HCT116 (cell line): ENCODE data around the gene MEIOSIN. TPM values are rescaled to one million over a fixed set of nuclear protein-coding genes. Genes with fewer than 3 reads are reported as not detected.

Experiments used
- ATAC-seq: fragments of 200-7000 bp; cut with Tn5 transposase; 2 replicates; pipeline ENCODE4 v1.9.1; 2020; ENCODE audit warnings: mild to moderate bottlenecking, moderate library complexity
- BruUV-seq: library from RNA; stranded (reverse); fragments of 400-500 nt; replicated peaks from 2 replicates; lab custom pipeline; 2021; lab: Mats Ljungman, UMichigan
- CTCF ChIA-PET: fragments of 300-600 bp; sonication (Branson Sonifier 250); formaldehyde crosslinking; loops from one replicate; lab custom pipeline; 2021; ENCODE audit warnings: antibody characterized with exemption; lab: Charles Lee
- POLR2A ChIA-PET: fragments of 300-600, 350-600 bp; sonication (Branson Sonifier 250); formaldehyde crosslinking; loops from one replicate; lab custom pipeline; 2021; ENCODE audit warnings: antibody characterized with exemption; lab: Charles Lee
- RAD21 ChIA-PET, 2 experiments: fragments of 300-600 bp; sonication (Branson Sonifier 250); formaldehyde crosslinking; loops; one replicate each; lab custom pipeline; 2023; ENCODE audit warnings: low total read pairs in 2 of 2; ENCODE audit not compliant: uncharacterized antibody in 2 of 2, unreplicated experiment in 2 of 2, low non-redundant PET in 1 of 2; lab: Charles Lee
- DNase-seq: peaks from one replicate; pipeline ENCODE4 v3.0.0-alpha.2; 2010; ENCODE audit warnings: low read depth, low spot score
- H2AFZ ChIP-seq: fragments of 200-600 bp; shearing (Covaris generic), sonication (generic); 2 replicates; pipeline ENCODE4 v1.6.1; 2017; ENCODE audit warnings: low read depth, mixed run types, mixed read lengths, antibody characterized with exemption, low read length; ENCODE audit not compliant: poor library complexity, severe bottlenecking
- H3K27ac ChIP-seq: 2 replicates; pipeline ENCODE4 v1.5.1; 2012; ENCODE audit warnings: low read depth, low read length
- H3K27me3 ChIP-seq: fragments of 200-600 bp; sonication (generic); 2 replicates; pipeline ENCODE4 v1.6.1; 2016; ENCODE audit warnings: mixed run types, low read length, mixed read lengths; ENCODE audit not compliant: insufficient read depth
- H3K36me3 ChIP-seq, 2 experiments: fragments of 200-500 bp in 1 of 2; fragments of 200-600 bp in 1 of 2; sonication (Bioruptor generic) in 1 of 2; sonication (generic) in 1 of 2; 2 replicates each; pipeline versions ENCODE4 v1.5.1 to v1.6.1; 2014 to 2016; ENCODE audit warnings: low read length in 2 of 2, inconsistent platforms in 1 of 2, mixed read lengths in 1 of 2, mixed run types in 1 of 2; ENCODE audit not compliant: insufficient read depth in 2 of 2, control insufficient read depth in 1 of 2
- H3K4me1 ChIP-seq, 2 experiments: fragments of 200-600 bp in 1 of 2; sonication (generic) in 1 of 2; 2 replicates each; pipeline versions ENCODE4 v1.5.1 to v1.6.1; 2012 to 2017; ENCODE audit warnings: low read length in 2 of 2, inconsistent platforms in 1 of 2, mild to moderate bottlenecking in 1 of 2, mixed read lengths in 1 of 2, mixed run types in 1 of 2, moderate library complexity in 1 of 2; ENCODE audit not compliant: insufficient read depth in 2 of 2, control insufficient read depth in 1 of 2
- H3K4me2 ChIP-seq: fragments of 200-600 bp; sonication (generic); 2 replicates; pipeline ENCODE4 v1.6.1; 2017; ENCODE audit warnings: mixed run types, low read length, mixed read lengths
- H3K4me3 ChIP-seq, 2 experiments: fragments of 200-600 bp in 1 of 2; sonication (generic) in 1 of 2; replicated peaks in 1 of 2; 2 replicates each; pipeline ENCODE4 v1.5.1; 2011 to 2016; ENCODE audit warnings: low read length in 2 of 2, control low read depth in 1 of 2, low read depth in 1 of 2, mild to moderate bottlenecking in 1 of 2, mixed read lengths in 1 of 2, mixed run types in 1 of 2
- H3K79me2 ChIP-seq: fragments of 200-600 bp; sonication (generic); 2 replicates; pipeline ENCODE4 v1.6.1; 2017; ENCODE audit warnings: mild to moderate bottlenecking, mixed run types, low read length, moderate library complexity, mixed read lengths; ENCODE audit not compliant: insufficient read depth
- H3K9ac ChIP-seq: fragments of 200-600 bp; sonication (generic); 2 replicates; pipeline ENCODE4 v1.6.1; 2016; ENCODE audit warnings: low read length, mixed read lengths
- H3K9me2 ChIP-seq: fragments of 200-600 bp; sonication (generic), shearing (Covaris generic); 2 replicates; pipeline ENCODE4 v1.6.1; 2017; ENCODE audit warnings: mixed run types, mild to moderate bottlenecking, moderate library complexity; ENCODE audit not compliant: insufficient read depth
- H3K9me3 ChIP-seq, 2 experiments: fragments of 200-500 bp in 1 of 2; fragments of 200-600 bp in 1 of 2; sonication (Bioruptor generic) in 1 of 2; sonication (generic) in 1 of 2; 2 replicates each; pipeline ENCODE4 v1.6.1; 2014 to 2017; ENCODE audit warnings: low read length in 2 of 2, mixed read lengths in 2 of 2, inconsistent platforms in 1 of 2, low read depth in 1 of 2, mild to moderate bottlenecking in 1 of 2, mixed run types in 1 of 2, moderate library complexity in 1 of 2; ENCODE audit not compliant: control insufficient read depth in 1 of 2, insufficient read depth in 1 of 2
- H4K20me1 ChIP-seq: fragments of 200-600 bp; sonication (generic), shearing (Covaris generic); 2 replicates; pipeline ENCODE4 v1.6.1; 2017; ENCODE audit warnings: mixed run types, mild to moderate bottlenecking, moderate library complexity; ENCODE audit not compliant: insufficient read depth
- CBX3 ChIP-seq: IDR thresholded peaks from 2 replicates; pipeline ENCODE4 v1.6.1; 2012; ENCODE audit warnings: low read depth
- CEBPB ChIP-seq: IDR thresholded peaks from 2 replicates; pipeline ENCODE4 v1.6.1; 2012; ENCODE audit warnings: low read depth
- ELF1 ChIP-seq: IDR thresholded peaks from 2 replicates; pipeline ENCODE4 v1.6.1; 2012; ENCODE audit warnings: low read depth, borderline replicate concordance
- EZH2phosphoT487 ChIP-seq: fragments of 200-600 bp; IDR thresholded peaks from 2 replicates; pipeline ENCODE4 v1.6.1; 2018; ENCODE audit warnings: antibody characterized with exemption, borderline replicate concordance
- FOSL1 ChIP-seq: IDR thresholded peaks from 2 replicates; pipeline ENCODE4 v1.6.1; 2012; ENCODE audit warnings: low read depth
- POLR2A ChIP-seq: IDR thresholded peaks from 2 replicates; pipeline ENCODE4 v1.7.0; 2011; ENCODE audit warnings: borderline replicate concordance; ENCODE audit not compliant: insufficient read depth, insufficient read length; ENCODE audit errors: extremely low read depth
- POLR2AphosphoS5 ChIP-seq: IDR thresholded peaks from 2 replicates; pipeline ENCODE4 v1.6.1; 2011; ENCODE audit warnings: mild to moderate bottlenecking, low read depth, low read length, moderate library complexity
- RAD21 ChIP-seq: IDR thresholded peaks from 2 replicates; pipeline ENCODE4 v1.6.1; 2012; ENCODE audit warnings: low read depth, mild to moderate bottlenecking
- SIN3A ChIP-seq: IDR thresholded peaks from 2 replicates; pipeline ENCODE4 v1.6.1; 2012; ENCODE audit warnings: low read depth
- SP1 ChIP-seq: IDR thresholded peaks from 2 replicates; pipeline ENCODE4 v1.6.1; 2012; ENCODE audit warnings: low read depth
- SRF ChIP-seq: IDR thresholded peaks from 2 replicates; pipeline ENCODE4 v1.6.1; 2012; ENCODE audit warnings: low read depth
- TCF7L2 ChIP-seq: IDR thresholded peaks from 2 replicates; pipeline ENCODE4 v1.7.0; 2011; ENCODE audit warnings: borderline replicate concordance, inconsistent platforms; ENCODE audit not compliant: insufficient read depth, insufficient read length; ENCODE audit errors: extremely low read depth
- YY1 ChIP-seq: IDR thresholded peaks from 2 replicates; pipeline ENCODE4 v1.6.1; 2011; ENCODE audit warnings: low read length, low read depth, moderate library complexity, mild to moderate bottlenecking; ENCODE audit not compliant: insufficient replicate concordance; ENCODE audit errors: extremely low read depth
- ZNF274 ChIP-seq: fragments of 200-500 bp; sonication (Bioruptor generic); IDR thresholded peaks from 2 replicates; pipeline ENCODE4 v1.6.1; 2014; ENCODE audit warnings: mild to moderate bottlenecking, low read depth, low read length, inconsistent platforms
- intact Hi-C: fragments of 100-400 bp; cut with micrococcal nuclease; formaldehyde crosslinking; loops from 2 replicates; pipeline ENCODE4 v1.10.0; 2022
- total RNA-seq: library from RNA; stranded (reverse); gene quantifications from one replicate; pipeline ENCODE4 v1.2.1, GENCODE V29; 2021; ENCODE audit not compliant: unreplicated experiment
- TF ChIP-seq, protein P1 (sequence below), 3 experiments: fragments of 200-600 bp in 1 of 3; sonication (generic) in 1 of 3; IDR thresholded peaks in 2 of 3; conservative IDR thresholded peaks in 1 of 3; 2 replicates each; pipeline ENCODE4 v1.5.1; 2012 to 2017; ENCODE audit warnings: low read depth in 2 of 3, low read length in 2 of 3, antibody characterized with exemption in 1 of 3, borderline replicate concordance in 1 of 3, control low read depth in 1 of 3, mild to moderate bottlenecking in 1 of 3, mixed read lengths in 1 of 3, mixed run types in 1 of 3, moderate library complexity in 1 of 3; ENCODE audit not compliant: insufficient read depth in 1 of 3
- TF ChIP-seq, protein P2 (sequence below): IDR thresholded peaks from 2 replicates; pipeline ENCODE4 v1.6.1; 2012
- TF ChIP-seq, protein P3 (sequence below): IDR thresholded peaks from 2 replicates; pipeline ENCODE4 v1.6.1; 2012; ENCODE audit warnings: low read depth
- TF ChIP-seq, protein P4 (sequence below): IDR thresholded peaks from 2 replicates; pipeline ENCODE4 v1.6.1; 2011; ENCODE audit warnings: mild to moderate bottlenecking, low read length, moderate library complexity; ENCODE audit not compliant: insufficient replicate concordance; ENCODE audit errors: extremely low read depth
- TF ChIP-seq, protein P5 (sequence below): IDR thresholded peaks from 2 replicates; pipeline ENCODE4 v1.6.1; 2012

MEIOSIN gene
- total RNA-seq, 1 experiment from 2014 or later, result 2.1 TPM

DNA sequence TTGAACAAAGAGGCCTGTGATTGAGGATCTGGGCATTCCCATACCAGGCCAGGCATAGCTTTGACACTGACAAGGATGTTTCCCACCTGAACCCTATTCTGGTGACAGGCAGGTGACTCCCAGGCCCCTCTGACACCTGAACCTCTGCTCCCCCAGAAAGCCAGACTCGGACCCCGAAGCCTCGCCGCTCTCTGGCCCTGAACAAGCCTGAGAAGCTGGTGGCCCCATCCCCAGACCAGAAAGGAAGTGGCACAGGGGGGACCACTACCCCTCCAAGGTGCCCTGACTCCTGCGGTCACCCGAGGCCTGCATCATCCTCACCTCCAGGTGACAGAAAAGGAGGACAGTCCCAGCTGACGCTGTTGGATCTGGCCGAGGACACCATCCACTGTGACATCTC, 21.1 kb downstream of the MEIOSIN start:
- Histone ChIP-seq H3K9ac (no peak overlapping the region), H4K20me1 (no peaks in the 10 kb centered on the region), H3K4me2 (no peak overlapping the region), H3K27ac (no peak overlapping the region), H3K9me3 (no peaks in the 10 kb centered on the region), H3K79me2 (no peaks in the 10 kb centered on the region), H3K27me3 (no peaks in the 10 kb centered on the region), H3K4me1 (no peaks in the 10 kb centered on the region), H3K4me3 (no peak overlapping the region), H2AFZ (no peak overlapping the region), H3K9me2 (no peaks in the 10 kb centered on the region), H3K36me3 (no peaks in the 10 kb centered on the region)
- intact Hi-C loops, result no loop called here
- no peak for DNase-seq
- no peak for ATAC-seq
- ChIA-PET CTCF (interaction anchor here (2.8 kb wide), 1 partner anchor 16 kb away, joined by 15 read pairs; the partner anchor contains the start of gene SIX5), RAD21 (no interaction called here), POLR2A (no interaction called here)
- no TSS peak for BruUV-seq
- TF ChIP-seq POLR2A (no peak), CBX3 (no peak), POLR2AphosphoS5 (no peak), SRF (no peak), YY1 (no peak), TCF7L2 (no peak), SIN3A (no peak), ELF1 (no peak), ZNF274 (no peak), SP1 (no peak), FOSL1 (no peak), RAD21 (no peak), EZH2phosphoT487 (no peak), CEBPB (no peak)
- TF ChIP-seq, protein P1, sequence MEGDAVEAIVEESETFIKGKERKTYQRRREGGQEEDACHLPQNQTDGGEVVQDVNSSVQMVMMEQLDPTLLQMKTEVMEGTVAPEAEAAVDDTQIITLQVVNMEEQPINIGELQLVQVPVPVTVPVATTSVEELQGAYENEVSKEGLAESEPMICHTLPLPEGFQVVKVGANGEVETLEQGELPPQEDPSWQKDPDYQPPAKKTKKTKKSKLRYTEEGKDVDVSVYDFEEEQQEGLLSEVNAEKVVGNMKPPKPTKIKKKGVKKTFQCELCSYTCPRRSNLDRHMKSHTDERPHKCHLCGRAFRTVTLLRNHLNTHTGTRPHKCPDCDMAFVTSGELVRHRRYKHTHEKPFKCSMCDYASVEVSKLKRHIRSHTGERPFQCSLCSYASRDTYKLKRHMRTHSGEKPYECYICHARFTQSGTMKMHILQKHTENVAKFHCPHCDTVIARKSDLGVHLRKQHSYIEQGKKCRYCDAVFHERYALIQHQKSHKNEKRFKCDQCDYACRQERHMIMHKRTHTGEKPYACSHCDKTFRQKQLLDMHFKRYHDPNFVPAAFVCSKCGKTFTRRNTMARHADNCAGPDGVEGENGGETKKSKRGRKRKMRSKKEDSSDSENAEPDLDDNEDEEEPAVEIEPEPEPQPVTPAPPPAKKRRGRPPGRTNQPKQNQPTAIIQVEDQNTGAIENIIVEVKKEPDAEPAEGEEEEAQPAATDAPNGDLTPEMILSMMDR (IDR thresholded peaks at IDR 0.05 in 2 of 3, conservative IDR thresholded peaks at IDR 0.05 in 1 of 3; ENCODE audit: borderline replicate concordance in 1 of 3, insufficient read depth in 1 of 3, low read depth in 2 of 3, low read length in 2 of 3), result no peak
- TF ChIP-seq, protein P2, sequence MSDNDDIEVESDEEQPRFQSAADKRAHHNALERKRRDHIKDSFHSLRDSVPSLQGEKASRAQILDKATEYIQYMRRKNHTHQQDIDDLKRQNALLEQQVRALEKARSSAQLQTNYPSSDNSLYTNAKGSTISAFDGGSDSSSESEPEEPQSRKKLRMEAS, result no peak
- TF ChIP-seq, protein P3, sequence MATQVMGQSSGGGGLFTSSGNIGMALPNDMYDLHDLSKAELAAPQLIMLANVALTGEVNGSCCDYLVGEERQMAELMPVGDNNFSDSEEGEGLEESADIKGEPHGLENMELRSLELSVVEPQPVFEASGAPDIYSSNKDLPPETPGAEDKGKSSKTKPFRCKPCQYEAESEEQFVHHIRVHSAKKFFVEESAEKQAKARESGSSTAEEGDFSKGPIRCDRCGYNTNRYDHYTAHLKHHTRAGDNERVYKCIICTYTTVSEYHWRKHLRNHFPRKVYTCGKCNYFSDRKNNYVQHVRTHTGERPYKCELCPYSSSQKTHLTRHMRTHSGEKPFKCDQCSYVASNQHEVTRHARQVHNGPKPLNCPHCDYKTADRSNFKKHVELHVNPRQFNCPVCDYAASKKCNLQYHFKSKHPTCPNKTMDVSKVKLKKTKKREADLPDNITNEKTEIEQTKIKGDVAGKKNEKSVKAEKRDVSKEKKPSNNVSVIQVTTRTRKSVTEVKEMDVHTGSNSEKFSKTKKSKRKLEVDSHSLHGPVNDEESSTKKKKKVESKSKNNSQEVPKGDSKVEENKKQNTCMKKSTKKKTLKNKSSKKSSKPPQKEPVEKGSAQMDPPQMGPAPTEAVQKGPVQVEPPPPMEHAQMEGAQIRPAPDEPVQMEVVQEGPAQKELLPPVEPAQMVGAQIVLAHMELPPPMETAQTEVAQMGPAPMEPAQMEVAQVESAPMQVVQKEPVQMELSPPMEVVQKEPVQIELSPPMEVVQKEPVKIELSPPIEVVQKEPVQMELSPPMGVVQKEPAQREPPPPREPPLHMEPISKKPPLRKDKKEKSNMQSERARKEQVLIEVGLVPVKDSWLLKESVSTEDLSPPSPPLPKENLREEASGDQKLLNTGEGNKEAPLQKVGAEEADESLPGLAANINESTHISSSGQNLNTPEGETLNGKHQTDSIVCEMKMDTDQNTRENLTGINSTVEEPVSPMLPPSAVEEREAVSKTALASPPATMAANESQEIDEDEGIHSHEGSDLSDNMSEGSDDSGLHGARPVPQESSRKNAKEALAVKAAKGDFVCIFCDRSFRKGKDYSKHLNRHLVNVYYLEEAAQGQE, result no peak
- TF ChIP-seq, protein P4, sequence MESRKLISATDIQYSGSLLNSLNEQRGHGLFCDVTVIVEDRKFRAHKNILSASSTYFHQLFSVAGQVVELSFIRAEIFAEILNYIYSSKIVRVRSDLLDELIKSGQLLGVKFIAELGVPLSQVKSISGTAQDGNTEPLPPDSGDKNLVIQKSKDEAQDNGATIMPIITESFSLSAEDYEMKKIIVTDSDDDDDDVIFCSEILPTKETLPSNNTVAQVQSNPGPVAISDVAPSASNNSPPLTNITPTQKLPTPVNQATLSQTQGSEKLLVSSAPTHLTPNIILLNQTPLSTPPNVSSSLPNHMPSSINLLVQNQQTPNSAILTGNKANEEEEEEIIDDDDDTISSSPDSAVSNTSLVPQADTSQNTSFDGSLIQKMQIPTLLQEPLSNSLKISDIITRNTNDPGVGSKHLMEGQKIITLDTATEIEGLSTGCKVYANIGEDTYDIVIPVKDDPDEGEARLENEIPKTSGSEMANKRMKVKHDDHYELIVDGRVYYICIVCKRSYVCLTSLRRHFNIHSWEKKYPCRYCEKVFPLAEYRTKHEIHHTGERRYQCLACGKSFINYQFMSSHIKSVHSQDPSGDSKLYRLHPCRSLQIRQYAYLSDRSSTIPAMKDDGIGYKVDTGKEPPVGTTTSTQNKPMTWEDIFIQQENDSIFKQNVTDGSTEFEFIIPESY, result no peak
- TF ChIP-seq, protein P5, sequence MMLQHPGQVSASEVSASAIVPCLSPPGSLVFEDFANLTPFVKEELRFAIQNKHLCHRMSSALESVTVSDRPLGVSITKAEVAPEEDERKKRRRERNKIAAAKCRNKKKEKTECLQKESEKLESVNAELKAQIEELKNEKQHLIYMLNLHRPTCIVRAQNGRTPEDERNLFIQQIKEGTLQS, result no peak
